Endodermal cell (in vitro differentiated cells): ENCODE results near the gene RBKS. TPM values are rescaled to one million over a fixed set of nuclear protein-coding genes. Genes with fewer than 3 reads are reported as not detected.

Experiments used
- DNase-seq: peaks from one replicate; pipeline ENCODE4 v3.0.0-alpha.2; 2017
- H3K27ac ChIP-seq: 2 replicates; pipeline ENCODE4 v1.5.1; 2013; ENCODE audit warnings: mild to moderate bottlenecking, low read depth, low read length, moderate library complexity
- H3K27me3 ChIP-seq: 2 replicates; pipeline ENCODE4 v1.6.1; 2013; ENCODE audit warnings: mild to moderate bottlenecking, low read length, moderate library complexity; ENCODE audit not compliant: insufficient read depth, control insufficient read depth, poor library complexity, severe bottlenecking
- H3K36me3 ChIP-seq: 2 replicates; pipeline ENCODE4 v1.7.0; 2013; ENCODE audit warnings: mild to moderate bottlenecking, low read length, moderate library complexity; ENCODE audit not compliant: control insufficient read depth, insufficient read depth
- H3K4me1 ChIP-seq: one replicate; pipeline ENCODE4 v1.7.0; 2013; ENCODE audit warnings: low read length; ENCODE audit not compliant: control insufficient read depth, insufficient read depth
- H3K4me3 ChIP-seq: 2 replicates; pipeline ENCODE4 v1.5.1; 2013; ENCODE audit warnings: mild to moderate bottlenecking, low read length, moderate library complexity
- H3K9ac ChIP-seq: 2 replicates; pipeline ENCODE4 v1.6.1; 2013; ENCODE audit warnings: mild to moderate bottlenecking, low read length, moderate library complexity; ENCODE audit not compliant: poor library complexity, severe bottlenecking; ENCODE audit errors: extremely low read depth
- H3K9me3 ChIP-seq: 2 replicates; pipeline ENCODE4 v1.6.1; 2013; ENCODE audit warnings: mild to moderate bottlenecking, low read length, moderate library complexity; ENCODE audit not compliant: control insufficient read depth
- H3K27ac Mint-ChIP-seq: 2 replicates; pipeline ENCODE4 v1.8.0; 2020; ENCODE audit warnings: mixed read lengths
- H3K27me3 Mint-ChIP-seq: 2 replicates; pipeline ENCODE4 v1.8.0; 2021; ENCODE audit warnings: mild to moderate bottlenecking, mixed read lengths; ENCODE audit not compliant: insufficient read depth
- H3K36me3 Mint-ChIP-seq: 2 replicates; pipeline ENCODE4 v1.8.0; 2020; ENCODE audit warnings: low read depth, mixed read lengths
- H3K4me1 Mint-ChIP-seq: 2 replicates; pipeline ENCODE4 v1.8.0; 2020; ENCODE audit warnings: mixed read lengths
- H3K4me3 Mint-ChIP-seq: 2 replicates; pipeline ENCODE4 v1.8.0; 2020; ENCODE audit warnings: mild to moderate bottlenecking, moderate library complexity, mixed read lengths
- H3K9me3 Mint-ChIP-seq: 2 replicates; pipeline ENCODE4 v1.8.0; 2020; ENCODE audit warnings: mild to moderate bottlenecking, mixed read lengths
- CTCF ChIP-seq: fragments of 200-600 bp; sonication (generic); conservative IDR thresholded peaks from 2 replicates; pipeline ENCODE4 v1.5.0; 2021; ENCODE audit warnings: antibody characterized with exemption, mild to moderate bottlenecking
- WGBS, 2 experiments: methylation state at CpG; one replicate each; pipeline versions ENCODE4 v1.1.5 to v1.1.7; 2013; ENCODE audit warnings: missing lambda C conversion rate in 2 of 2, mixed read lengths in 1 of 2; ENCODE audit not compliant: insufficient coverage in 1 of 2, insufficient read length in 1 of 2; 5-methylcytosine and 5-hydroxymethylcytosine counted together
- total RNA-seq, 2 donors: library from RNA; stranded (reverse); fragmentation: NEBNext Ultra II Directional in 1 of 2; extraction: Animal tissue kit (Norgen Biotek cat#: 25700) in 1 of 2; gene quantifications; 2 replicates in 1 of 2; 3 replicates in 1 of 2; pipeline ENCODE4 v1.2.1, GENCODE V29; 2021

The RBKS gene
- total RNA-seq, 2 donors from 2014 or later, result 4.4 to 4.9 TPM

GRCh38 chr2:27888790-27889189, 1.4 kb downstream of the RBKS start:
- H3K27ac Mint-ChIP-seq, result no peak overlapping the region
- Histone ChIP-seq H3K4me3 (peak overlapping the region; percentile 94), H3K4me1 (no peaks in the 10 kb centered on the region), H3K9me3 (no peaks in the 10 kb centered on the region), H3K27me3 (no peaks in the 10 kb centered on the region), H3K36me3 (no peaks in the 10 kb centered on the region), H3K9ac (no peak overlapping the region), H3K27ac (no peak overlapping the region)
- 80 to 90% methylated on average over 1 to 3 of the region's 3 CpGs for WGBS, 2 experiments
- no peaks in the 10 kb centered on the region for H3K9me3 Mint-ChIP-seq
- no peaks in the 10 kb centered on the region for H3K36me3 Mint-ChIP-seq
- no peak for DNase-seq
- TF ChIP-seq CTCF, result no peak
- peaks cover 5% of the 10 kb centered on the region for H3K4me1 Mint-ChIP-seq
- H3K4me3 Mint-ChIP-seq, result no peak overlapping the region
- H3K27me3 Mint-ChIP-seq, result no peaks in the 10 kb centered on the region

- no peak overlapping the region for H3K4me3 Mint-ChIP-seq
Observed at GRCh38 chr2:27887830-27888229, 2.4 kb downstream of the RBKS start.

GRCh38 chr2:27887111-27887510, 3.1 kb downstream of the RBKS start:
- Histone ChIP-seq H3K4me1 (no peaks in the 10 kb centered on the region), H3K36me3 (no peaks in the 10 kb centered on the region), H3K27me3 (no peaks in the 10 kb centered on the region), H3K9me3 (peaks cover 7% of the 10 kb centered on the region), H3K4me3 (no peak overlapping the region), H3K27ac (no peak overlapping the region), H3K9ac (no peak overlapping the region)
- WGBS, 2 experiments, result 75 to 93% methylated on average over 1 to 2 of the region's 2 CpGs
- H3K4me3 Mint-ChIP-seq, result no peak overlapping the region
- no peak for DNase-seq
- H3K36me3 Mint-ChIP-seq, result no peaks in the 10 kb centered on the region
- TF ChIP-seq CTCF, result no peak
- peaks cover 2% of the 10 kb centered on the region for H3K9me3 Mint-ChIP-seq
- H3K27ac Mint-ChIP-seq, result no peak overlapping the region
- peaks cover 5% of the 10 kb centered on the region for H3K4me1 Mint-ChIP-seq
- H3K27me3 Mint-ChIP-seq, result no peaks in the 10 kb centered on the region

More at GRCh38 chr2:27887830-27888229, 2.4 kb downstream of the RBKS start:
- Mint-ChIP-seq H3K27ac (no peak overlapping the region), H3K36me3 (no peaks in the 10 kb centered on the region), H3K27me3 (no peaks in the 10 kb centered on the region), H3K9me3 (no peaks in the 10 kb centered on the region), H3K4me1 (peaks cover 5% of the 10 kb centered on the region)
- no peak for DNase-seq
- no peak overlapping the region for H3K9ac ChIP-seq
- no peaks in the 10 kb centered on the region for H3K27me3 ChIP-seq
- no peaks in the 10 kb centered on the region for H3K36me3 ChIP-seq
- peaks cover under 1% of the 10 kb centered on the region for H3K9me3 ChIP-seq
- H3K27ac ChIP-seq, result no peak overlapping the region
- no peaks in the 10 kb centered on the region for H3K4me1 ChIP-seq
- no peak overlapping the region for H3K4me3 ChIP-seq
- 80 to 81% methylated on average over 2 to 3 of the region's 3 CpGs for WGBS, 2 experiments
- no peak for TF ChIP-seq CTCF
